HepG2 (cell line): ENCODE results near the gene SERPINA3. TPM values are rescaled to one million over a fixed set of nuclear protein-coding genes. Genes with fewer than 3 reads are reported as not detected.

Source experiments
- ARID5B ChIP-seq: IDR thresholded peaks from 2 replicates; pipeline ENCODE4 v1.4.0; 2020; ENCODE audit warnings: mild to moderate bottlenecking, missing genetic modification reagents
- CCDC6 ChIP-seq: sonication (generic); formaldehyde crosslinking; IDR thresholded peaks from 2 replicates; pipeline ENCODE4 v1.8.1; 2022; ENCODE audit warnings: mild to moderate bottlenecking, missing genetic modification reagents, moderate library complexity
- CHD4 ChIP-seq: fragments of 200-600 bp; sonication (generic); IDR thresholded peaks from 2 replicates; pipeline ENCODE4 v1.7.0; 2017; ENCODE audit warnings: mild to moderate bottlenecking, low read length, borderline replicate concordance
- DDIT3 ChIP-seq: sonication (generic); formaldehyde crosslinking; IDR thresholded peaks from 2 replicates; pipeline ENCODE4 v1.4.0; 2020; ENCODE audit warnings: mild to moderate bottlenecking, missing genetic modification reagents
- HNF1A ChIP-seq, 2 experiments: sonication (generic) in 1 of 2; formaldehyde crosslinking in 1 of 2; IDR thresholded peaks; 2 replicates each; pipeline versions ENCODE4 v1.4.0 to v1.6.1; 2016 to 2020; ENCODE audit warnings: borderline replicate concordance in 1 of 2, low read depth in 1 of 2, mild to moderate bottlenecking in 1 of 2, missing genetic modification reagents in 1 of 2
- MIXL1 ChIP-seq: IDR thresholded peaks from 2 replicates; pipeline ENCODE4 v1.6.1; 2016
- NFIC ChIP-seq: IDR thresholded peaks from 2 replicates; pipeline ENCODE4 v1.6.1; 2012; ENCODE audit warnings: mild to moderate bottlenecking, low read length, inconsistent platforms
- RAD51 ChIP-seq: fragments of 450-650 bp; IDR thresholded peaks from 2 replicates; pipeline ENCODE4 v1.6.1; 2016; ENCODE audit warnings: borderline replicate concordance
- RARA ChIP-seq: IDR thresholded peaks from 2 replicates; pipeline ENCODE4 v1.6.1; 2016; ENCODE audit warnings: missing genetic modification reagents, missing compliant biosample characterization
- RCOR2 ChIP-seq: IDR thresholded peaks from 2 replicates; pipeline ENCODE4 v1.6.1; 2016; ENCODE audit warnings: missing biosample characterization, missing genetic modification reagents
- RFXAP ChIP-seq: sonication (generic); formaldehyde crosslinking; IDR thresholded peaks from 2 replicates; pipeline ENCODE4 v1.4.0; 2020; ENCODE audit warnings: missing genetic modification reagents, borderline replicate concordance
- SOX13 ChIP-seq, 3 experiments: fragments of 450-650 bp in 1 of 3; sonication (generic) in 1 of 3; formaldehyde crosslinking in 1 of 3; IDR thresholded peaks in 2 of 3; conservative IDR thresholded peaks in 1 of 3; 2 replicates each; pipeline versions ENCODE4 v1.5.0 to v1.6.1; 2016 to 2020; ENCODE audit warnings: antibody characterized with exemption in 1 of 3, mild to moderate bottlenecking in 1 of 3, missing compliant biosample characterization in 1 of 3, missing genetic modification reagents in 1 of 3, moderate library complexity in 1 of 3
- SOX6 ChIP-seq, 2 experiments: fragments of 450-650 bp in 1 of 2; sonication (generic) in 1 of 2; formaldehyde crosslinking in 1 of 2; IDR thresholded peaks; 2 replicates each; pipeline versions ENCODE4 v1.4.0 to v1.6.1; 2017 to 2020; ENCODE audit warnings: antibody characterized with exemption in 1 of 2, mild to moderate bottlenecking in 1 of 2, missing genetic modification reagents in 1 of 2
- SRSF1 ChIP-seq: fragments of 200-400 bp; formaldehyde crosslinking; optimal IDR thresholded peaks from 2 replicates; pipeline ENCODE3; 2017; ENCODE audit warnings: mild to moderate bottlenecking, low read depth, low read length, moderate library complexity
- ZIK1 ChIP-seq: sonication (generic); formaldehyde crosslinking; IDR thresholded peaks from 2 replicates; pipeline ENCODE4 v1.5.0; 2020; ENCODE audit warnings: mild to moderate bottlenecking, low read depth, missing genetic modification reagents, borderline replicate concordance
- ZKSCAN5 ChIP-seq: sonication (generic); formaldehyde crosslinking; IDR thresholded peaks from 2 replicates; pipeline ENCODE4 v1.5.1; 2020; ENCODE audit warnings: mild to moderate bottlenecking, missing genetic modification reagents
- ZNF275 ChIP-seq: sonication (generic); formaldehyde crosslinking; IDR thresholded peaks from 2 replicates; pipeline ENCODE4 v1.8.0; 2022; ENCODE audit warnings: missing genetic modification reagents, mild to moderate bottlenecking, inconsistent platforms, borderline replicate concordance
- ZNF33A ChIP-seq: sonication (generic); formaldehyde crosslinking; IDR thresholded peaks from 2 replicates; pipeline ENCODE4 v1.5.1; 2020; ENCODE audit warnings: missing genetic modification reagents, mild to moderate bottlenecking, moderate library complexity, borderline replicate concordance
- ZNF343 ChIP-seq: sonication (generic); formaldehyde crosslinking; IDR thresholded peaks from 2 replicates; pipeline ENCODE4 v1.4.0; 2020; ENCODE audit warnings: mild to moderate bottlenecking, missing genetic modification reagents
- polyA plus RNA-seq, 8 experiments: library from polyadenylated mRNA; depleted of rRNA in 3 of 8; stranded (reverse) in 7 of 8; unstranded in 1 of 8; fragments of >200 nt; fragmentation: Illumina TruSeq in 4 of 8; extraction: Trizol in 4 of 8; gene quantifications; 2 replicates each; pipeline versions ENCODE4 v1.2.1 to v1.2.3, GENCODE V29; 2011 to 2016; ENCODE audit warnings: low read depth in 4 of 8, missing spikeins in 1 of 8, mixed read lengths in 1 of 8; ENCODE audit not compliant: insufficient read depth in 1 of 8
- total RNA-seq, 5 experiments: library from RNA; depleted of rRNA; stranded (reverse); fragments of >200 nt; fragmentation: Illumina TruSeq; extraction: Trizol; gene quantifications; 2 replicates each; pipeline ENCODE4 v1.2.3, GENCODE V29; 2016; ENCODE audit warnings: low read depth in 1 of 5

The SERPINA3 gene
- total and polyA plus RNA-seq, 2 of the 13 experiments (the other 11 are each of a cell fraction or from before 2014, with no cell fraction given), result 825 to 2,200 TPM

DNA sequence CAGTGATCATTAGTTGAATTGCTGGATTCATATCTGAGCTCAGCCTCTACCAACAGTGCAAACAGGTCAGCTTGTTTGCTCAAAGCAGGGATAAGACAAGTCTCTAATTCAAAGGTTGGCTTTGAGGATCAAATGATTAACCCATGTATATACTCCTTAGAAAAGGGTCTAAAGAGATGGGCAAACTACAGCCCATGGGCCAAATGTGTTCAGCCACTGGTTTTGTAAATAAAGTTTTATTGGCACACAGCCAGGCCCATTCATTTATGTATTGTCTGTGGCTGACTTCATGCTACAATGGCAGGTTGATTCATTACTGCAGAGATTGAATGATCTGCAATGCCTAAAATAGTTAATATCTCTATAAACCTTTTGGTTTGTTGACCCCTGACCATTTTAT, 47.8 kb upstream of the SERPINA3 start (continued):
- peak; percentile 33; the same call in 1 of the 2 replicates for TF ChIP-seq HNF1A (IDR thresholded peaks at IDR 0.05; ENCODE audit: low read depth)
- peak; percentile 39; the same call in 1 of the 2 replicates for TF ChIP-seq HNF1A (CRISPR knock-in tag; IDR thresholded peaks at IDR 0.05; ENCODE audit: borderline replicate concordance)
- 0 out of 2 replicates have a peak, but pooled peaks have one; percentile 34 for TF ChIP-seq RCOR2
- TF ChIP-seq RAD51, result no peak
- TF ChIP-seq SOX6 (IDR thresholded peaks at IDR 0.05), result no peak
- TF ChIP-seq SOX6 (CRISPR knock-in tag; IDR thresholded peaks at IDR 0.05), result peak; percentile 43; the same call in 1 of the 2 replicates
- no peak for TF ChIP-seq ZNF33A (CRISPR knock-in tag)
- TF ChIP-seq NFIC, result peak; percentile 62
- TF ChIP-seq DDIT3, result no peak
- no peak for TF ChIP-seq ZKSCAN5
- TF ChIP-seq SOX13 (IDR thresholded peaks at IDR 0.05), result no peak
- TF ChIP-seq SOX13 (CRISPR knock-in tag; conservative IDR thresholded peaks at IDR 0.05 in 1 of 2, IDR thresholded peaks at IDR 0.05 in 1 of 2), result peak in 1 of 2 experiments; percentile 67; a peak in 1 of 4 replicates
- TF ChIP-seq SRSF1, result no peak
- TF ChIP-seq CHD4, result peak; percentile 46; the same call in 1 of the 2 replicates
- no peak for TF ChIP-seq RFXAP
- 0 out of 2 replicates have a peak, but pooled peaks have one; percentile 10 for TF ChIP-seq RARA (CRISPR knock-in tag)
- no peak for TF ChIP-seq CCDC6 (CRISPR knock-in tag)
- 0 out of 2 replicates have a peak, but pooled peaks have one; percentile 21 for TF ChIP-seq ARID5B (CRISPR knock-in tag)
- TF ChIP-seq ZNF343 (CRISPR knock-in tag), result no peak
- TF ChIP-seq ZIK1 (CRISPR knock-in tag), result no peak
- no peak for TF ChIP-seq MIXL1 (CRISPR knock-in tag)
- no peak for TF ChIP-seq ZNF275 (CRISPR knock-in tag)
